SKM-1 (cell line): ENCODE measurements around the gene OR10J5.
"Not testable (repeated sequence)": the region's sequence is repeated elsewhere in the genome, so short reads cannot be mapped to it uniquely, and the experiment has no call there.

Source experiments
- DNase-seq: peaks from one replicate; lab custom pipeline; 2025; ENCODE audit not compliant: unreplicated experiment; lab: John Stamatoyannopoulos, UW

Gene OR10J5, protein sequence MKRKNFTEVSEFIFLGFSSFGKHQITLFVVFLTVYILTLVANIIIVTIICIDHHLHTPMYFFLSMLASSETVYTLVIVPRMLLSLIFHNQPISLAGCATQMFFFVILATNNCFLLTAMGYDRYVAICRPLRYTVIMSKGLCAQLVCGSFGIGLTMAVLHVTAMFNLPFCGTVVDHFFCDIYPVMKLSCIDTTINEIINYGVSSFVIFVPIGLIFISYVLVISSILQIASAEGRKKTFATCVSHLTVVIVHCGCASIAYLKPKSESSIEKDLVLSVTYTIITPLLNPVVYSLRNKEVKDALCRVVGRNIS

DNA sequence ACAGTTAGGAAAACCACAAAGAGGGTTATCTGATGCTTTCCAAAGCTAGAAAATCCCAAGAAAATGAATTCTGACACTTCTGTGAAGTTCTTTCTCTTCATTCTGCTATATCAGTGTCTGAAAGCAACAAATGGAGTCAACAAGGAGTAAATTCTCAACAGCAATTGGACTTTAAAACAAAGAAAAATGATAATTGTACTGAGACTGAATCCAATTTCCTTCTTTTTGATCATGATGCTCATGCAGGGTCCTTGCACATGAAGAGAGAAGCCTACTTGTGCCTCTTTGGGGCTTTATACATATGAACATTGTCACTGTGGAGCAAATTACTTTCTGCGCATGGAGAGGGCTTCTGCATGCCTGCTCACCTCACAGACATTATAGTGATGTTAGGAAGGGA is at the start of gene OR10J5:
Gene OR10J5, minus strand, starts transcription at position 101 of the 400 bp plus-strand sequence. Its CDS starts 0 bp downstream, at position 101.
- no peak for DNase-seq

DNA sequence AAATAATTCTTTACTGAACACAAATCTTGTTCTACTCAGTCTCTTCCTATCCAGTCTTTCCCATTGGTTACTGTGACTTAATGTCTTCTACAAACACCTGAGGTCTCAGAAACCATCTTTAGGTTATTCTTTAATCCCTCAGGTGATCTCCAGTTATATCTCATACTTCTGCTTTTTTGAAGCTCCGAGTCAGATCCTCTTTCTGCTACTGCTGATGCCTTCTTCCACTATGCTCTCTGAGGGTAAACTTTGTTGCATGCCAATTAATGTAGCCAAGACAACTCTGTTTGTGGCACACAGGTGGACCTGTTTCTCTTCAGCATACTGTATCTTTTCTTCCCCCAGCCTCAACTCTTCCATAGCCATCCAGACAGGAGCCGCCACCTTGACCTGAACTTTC is 48.7 kb upstream of the OR10J5 start:
- no peak for DNase-seq

DNA sequence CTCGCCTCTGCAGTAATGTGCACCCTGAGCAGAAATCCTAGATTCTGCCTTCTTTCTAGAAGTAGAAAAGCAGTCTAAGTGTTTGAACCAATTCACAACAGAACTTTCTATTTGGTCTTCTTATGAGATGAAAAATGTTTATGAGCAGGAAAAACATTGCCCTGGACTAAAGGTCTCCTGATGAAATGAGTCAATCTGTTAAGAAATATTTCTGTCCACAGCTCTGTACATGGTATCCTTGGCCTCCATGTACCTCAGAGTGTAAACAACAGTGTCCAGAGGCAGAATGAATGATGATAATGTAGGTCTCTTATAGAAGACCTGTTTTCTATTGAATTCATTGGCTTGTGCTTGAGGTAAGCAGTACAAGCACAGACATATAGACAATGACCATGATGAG is 45.6 kb upstream of the OR10J5 start:
- no peak for DNase-seq

DNA sequence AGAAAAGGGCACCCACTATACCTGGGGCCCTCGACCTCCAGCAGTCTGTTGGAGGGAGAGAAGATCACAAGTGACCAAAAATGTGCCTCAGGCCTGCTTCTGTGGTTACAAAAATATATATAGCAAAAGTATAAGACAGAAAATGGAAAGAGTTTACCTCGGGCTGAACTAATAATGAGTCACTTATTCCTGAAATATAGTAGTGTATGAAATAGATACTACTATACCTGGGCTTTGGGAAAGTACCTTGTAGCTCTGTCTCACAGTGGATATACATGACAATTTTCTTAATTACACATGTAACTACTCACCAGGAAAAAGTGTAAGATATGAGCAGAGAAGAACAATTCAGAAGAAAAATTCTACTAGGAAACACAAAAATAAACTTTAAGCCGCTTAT is 44.5 kb upstream of the OR10J5 start:
- no peak for DNase-seq

DNA sequence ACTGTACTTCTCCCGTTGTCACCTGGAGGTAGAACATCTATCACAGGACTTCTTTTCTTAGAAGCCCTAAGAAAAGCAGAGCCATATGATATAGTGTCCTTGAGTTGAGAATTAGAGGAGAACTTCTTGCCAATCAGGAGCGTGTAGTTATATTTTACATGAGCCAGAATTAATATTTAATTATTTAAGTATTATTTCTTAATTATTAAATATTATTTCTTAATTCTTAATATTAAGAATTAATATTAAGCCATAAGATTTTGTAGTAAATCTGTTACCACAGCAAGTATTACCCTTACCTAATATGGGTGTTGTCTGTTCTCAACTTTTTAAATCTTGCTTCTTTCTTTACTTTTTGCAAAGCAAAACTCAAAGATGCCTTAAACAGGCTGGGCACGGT is 41.6 kb upstream of the OR10J5 start:
- DNase-seq, result no peak

DNA sequence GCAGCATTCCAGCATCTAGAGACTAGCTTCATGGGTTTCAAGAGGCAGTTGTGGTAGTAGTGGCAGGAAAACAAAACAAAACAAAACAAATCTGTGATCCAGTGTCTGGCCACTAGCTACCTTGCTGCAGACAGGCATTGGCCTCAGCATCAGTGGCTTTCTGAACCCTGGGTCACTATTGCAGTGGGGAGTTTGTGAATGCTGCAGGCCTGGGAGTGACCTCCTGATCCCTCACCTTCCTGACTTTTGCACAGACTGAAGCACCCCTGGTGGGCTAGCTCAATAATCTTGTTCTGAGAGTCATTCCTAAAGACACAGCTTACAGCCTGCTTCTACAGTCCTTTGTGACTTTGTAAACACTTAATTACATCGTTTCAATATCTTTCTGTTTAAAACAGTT is 26.9 kb upstream of the OR10J5 start:
- no peak for DNase-seq

DNA sequence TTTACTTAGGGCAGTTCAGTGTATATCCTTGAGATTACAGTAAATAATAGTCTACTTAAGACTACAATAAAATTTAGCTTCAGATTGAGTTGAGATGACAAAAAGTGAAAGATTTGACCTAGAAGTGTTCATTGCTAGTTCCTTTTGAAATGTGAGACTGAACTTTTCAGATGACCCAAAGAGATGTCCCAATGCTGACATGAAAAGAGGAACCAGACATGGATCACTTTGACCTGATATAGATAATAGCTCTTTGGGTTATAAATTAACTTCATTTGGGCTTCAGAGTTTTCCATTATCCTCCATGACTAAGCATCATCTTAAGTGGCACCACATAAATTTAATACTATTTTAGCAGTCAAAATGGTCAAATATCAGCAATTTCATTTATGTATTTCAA is 25.7 kb upstream of the OR10J5 start:
- DNase-seq, result no peak

DNA sequence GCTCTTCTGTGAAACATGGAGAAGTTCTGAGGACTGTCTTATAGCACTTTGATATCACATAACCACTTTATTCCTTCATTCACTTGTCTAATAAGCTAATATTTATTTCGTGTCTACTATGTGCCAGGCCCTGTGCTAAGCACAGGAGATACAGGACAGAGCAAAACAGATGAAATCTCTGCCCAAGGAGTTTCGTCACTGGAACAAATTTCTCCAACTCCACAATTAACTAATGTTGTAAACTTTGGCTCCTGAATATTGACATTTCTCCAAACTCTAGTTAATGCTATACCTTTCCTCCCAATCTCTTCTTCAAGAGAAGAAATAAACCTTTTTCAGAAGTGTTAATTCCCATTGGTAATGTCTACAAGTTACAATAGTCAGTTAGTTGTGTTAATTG is 24.8 kb upstream of the OR10J5 start:
- DNase-seq, result no peak

DNA sequence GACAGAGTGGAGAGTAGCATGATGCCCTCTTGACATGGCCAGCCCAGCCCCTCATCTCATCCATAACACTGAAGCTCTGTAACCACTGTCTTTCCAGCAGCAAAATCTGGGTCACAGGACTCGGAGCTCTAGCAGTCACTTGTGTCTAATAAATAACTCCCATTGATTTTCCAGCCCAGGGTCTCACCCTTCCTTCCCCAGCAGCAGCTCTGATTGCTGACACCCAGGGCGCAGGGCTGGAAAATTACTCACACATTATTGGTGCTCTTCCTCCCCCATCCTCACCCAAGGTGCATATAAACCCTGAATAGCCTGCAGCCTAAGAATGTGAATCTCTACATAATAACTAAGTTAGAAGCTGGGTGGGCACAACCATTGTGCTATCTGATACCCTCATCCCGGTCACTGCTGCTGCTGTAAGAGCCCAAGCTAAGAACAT is 21.1 kb upstream of the OR10J5 start:
- no peak for DNase-seq

DNA sequence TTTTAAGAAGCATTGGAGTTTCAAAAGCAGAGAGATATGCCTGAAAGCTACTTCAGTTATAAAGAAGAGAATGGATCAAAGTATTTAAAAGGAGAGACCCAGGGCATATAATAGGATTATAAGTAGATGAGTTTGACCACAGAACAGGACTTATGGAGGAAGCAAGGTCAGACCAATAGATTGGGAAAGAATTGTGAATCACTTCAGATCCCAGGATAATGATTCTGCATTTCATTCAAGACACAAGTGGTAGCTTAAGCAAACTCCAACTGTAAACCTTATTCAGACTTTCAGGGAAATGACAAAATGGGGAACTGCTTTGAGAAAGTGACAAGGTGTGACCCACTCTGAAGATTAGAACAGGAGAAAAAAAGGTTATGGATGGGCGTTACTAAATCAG is 18.9 kb upstream of the OR10J5 start:
- DNase-seq, result no peak

DNA sequence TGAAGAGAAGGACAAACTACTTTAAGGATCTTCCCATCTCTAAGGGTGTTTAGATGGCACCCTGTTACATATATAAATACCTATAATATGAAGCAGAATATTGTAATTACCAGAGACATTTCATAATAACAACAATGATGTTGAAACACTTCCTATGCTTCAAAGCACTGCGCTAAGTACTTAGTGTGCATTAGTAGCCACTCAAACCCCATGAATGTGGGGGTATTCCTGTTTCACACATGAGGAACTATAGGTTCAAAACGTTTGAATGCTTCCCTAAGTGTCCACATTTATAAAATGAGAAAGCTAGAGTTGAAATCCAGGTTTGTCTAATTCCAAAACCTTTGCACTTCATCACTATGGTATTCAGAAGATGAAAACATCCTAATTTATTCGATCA is 18.5 kb upstream of the OR10J5 start:
- no peak for DNase-seq

DNA sequence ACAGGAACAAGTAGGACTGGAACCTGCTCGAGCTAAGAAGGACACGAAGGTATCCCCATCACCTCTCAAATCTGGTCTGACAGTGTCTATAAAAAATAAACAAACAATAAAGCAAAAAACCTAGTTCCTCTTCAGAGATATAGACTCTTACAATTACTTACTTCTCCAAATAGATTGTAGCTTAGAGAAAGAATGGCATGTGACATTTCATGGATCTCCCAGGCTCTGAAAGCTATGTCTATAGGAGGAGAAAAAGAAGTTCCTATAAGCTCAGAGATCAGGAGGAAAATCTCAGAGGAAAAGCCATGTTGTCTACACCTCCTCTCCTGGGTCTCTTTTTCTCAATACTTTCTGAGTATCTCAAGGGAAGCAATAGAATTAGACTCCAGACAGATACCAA is 12.3 kb upstream of the OR10J5 start:
- no peak for DNase-seq

DNA sequence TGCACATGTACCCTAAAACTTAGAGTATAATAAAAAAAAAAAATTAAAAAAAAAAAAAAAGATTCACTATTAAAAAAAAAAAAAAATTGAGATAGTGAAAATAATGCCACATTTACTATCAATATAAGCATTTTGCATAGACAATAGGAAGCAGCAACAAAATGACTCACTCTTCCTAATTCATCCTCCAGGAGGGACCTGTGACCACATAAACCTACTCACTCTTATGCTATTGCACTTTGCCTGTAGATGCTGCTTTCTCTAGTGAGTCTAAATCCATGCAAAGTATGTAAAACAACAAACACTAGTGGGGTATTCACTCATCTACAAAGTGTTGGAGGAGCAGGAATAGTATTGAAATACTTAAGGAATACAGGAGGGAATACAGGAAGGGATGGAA is 2.9 kb downstream of the OR10J5 start:
- no peak for DNase-seq

DNA sequence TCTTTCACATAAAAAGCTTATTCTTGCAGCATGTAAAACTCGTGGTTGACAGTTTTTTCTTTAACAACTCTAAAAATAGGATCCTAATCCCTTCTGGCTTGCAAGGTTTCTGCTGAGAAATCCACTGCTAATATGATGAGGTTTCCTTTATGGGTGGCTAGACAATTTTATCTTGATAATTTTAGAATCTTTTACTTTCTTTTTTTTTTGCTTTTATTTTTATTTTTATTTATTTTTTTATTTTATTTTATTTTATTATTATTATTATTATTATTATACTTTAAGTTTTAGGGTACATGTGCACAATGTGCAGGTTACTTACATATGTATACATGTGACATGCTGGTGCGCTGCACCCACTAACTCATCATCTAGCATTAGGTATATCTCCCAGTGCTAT is 11.0 kb downstream of the OR10J5 start:
- not testable (repeated sequence) for DNase-seq

DNA sequence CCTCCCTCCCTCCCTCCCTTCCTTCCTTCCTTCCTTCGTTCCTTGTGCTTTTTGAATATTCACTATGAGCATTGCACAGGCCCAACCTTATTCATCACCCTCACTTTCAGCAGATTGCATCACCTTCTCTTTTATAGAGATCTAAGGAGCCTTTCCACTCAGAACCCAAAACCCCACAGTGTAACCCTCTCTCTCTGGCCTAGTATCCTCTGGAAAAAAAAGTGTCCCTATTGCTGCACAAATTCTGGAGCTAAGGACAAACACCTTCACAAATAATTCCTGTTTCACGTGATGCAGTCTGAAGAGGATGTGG is 25.6 kb downstream of the OR10J5 start:
- DNase-seq, result no peak

DNA sequence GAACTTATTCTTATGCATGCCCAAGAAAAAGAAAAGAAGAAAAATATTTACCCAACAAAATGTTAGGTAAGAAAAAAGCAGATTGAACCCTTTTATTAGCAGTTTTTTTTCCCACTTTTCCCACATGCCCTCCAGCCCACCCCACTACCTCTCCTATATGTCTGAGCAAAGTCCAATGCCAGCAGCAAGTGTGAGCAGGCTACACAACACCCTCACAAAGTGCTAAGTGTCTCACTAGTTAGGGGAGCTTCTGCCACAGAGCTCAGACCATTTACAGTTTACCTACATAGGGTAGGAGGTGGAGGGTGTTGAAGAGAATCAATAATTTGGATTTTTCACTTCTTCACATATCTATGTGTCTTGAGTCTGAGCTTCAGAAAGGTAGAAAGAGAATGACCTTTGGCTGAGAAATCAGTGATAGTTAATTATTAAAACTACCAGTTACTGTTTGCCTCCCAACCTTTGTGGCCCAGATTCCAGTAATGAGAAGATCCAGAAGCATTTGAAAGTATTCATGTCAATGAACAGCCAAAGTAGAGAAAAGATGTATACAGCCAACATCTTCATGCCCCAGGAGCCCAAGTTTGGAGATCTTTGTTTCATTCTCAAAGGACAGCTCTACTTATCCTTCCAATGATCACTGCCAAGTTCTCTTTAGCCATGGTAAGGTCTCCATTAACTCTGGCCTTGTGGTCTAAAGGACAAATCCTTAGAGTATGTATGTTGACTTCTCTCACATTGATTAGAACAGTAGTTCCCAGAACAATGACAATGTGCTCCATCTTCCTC is 26.2 kb downstream of the OR10J5 start:
- no peak for DNase-seq

DNA sequence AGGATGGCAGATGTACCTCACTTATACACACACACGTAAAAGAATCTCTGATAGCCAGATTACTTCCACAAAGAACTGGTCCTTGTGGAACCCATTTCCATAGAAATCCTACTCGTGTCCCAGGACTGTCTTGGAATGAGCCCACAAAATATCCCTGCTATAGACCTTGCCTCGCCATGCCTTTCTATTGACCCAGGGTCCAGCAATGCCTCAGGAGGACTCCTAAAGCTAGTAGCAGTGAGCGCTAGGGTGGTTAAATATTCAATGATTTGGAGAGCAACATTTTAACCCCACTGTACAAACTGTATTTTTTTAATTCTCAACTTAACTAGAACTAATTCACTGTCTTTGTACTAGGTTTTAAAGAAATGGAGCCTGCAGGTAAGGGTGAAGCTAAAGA is 26.9 kb downstream of the OR10J5 start:
- no peak for DNase-seq

DNA sequence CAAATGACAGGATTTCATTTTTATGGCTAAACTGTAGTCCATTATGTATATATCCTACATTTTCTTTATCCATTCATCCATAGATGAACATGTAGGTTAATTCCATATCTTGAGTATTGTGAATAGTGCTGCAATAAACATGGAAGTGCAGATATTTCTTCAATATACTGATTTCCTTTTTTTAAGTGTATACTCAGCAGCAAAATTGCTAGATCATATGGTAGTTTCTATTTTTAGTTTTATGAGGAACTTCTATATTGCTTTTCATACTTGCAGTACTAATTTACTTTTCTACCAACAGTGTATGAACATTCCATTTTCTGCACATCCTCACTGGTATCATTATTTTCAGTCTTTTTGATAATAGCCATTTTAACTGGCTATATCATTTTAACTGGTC is 30.1 kb downstream of the OR10J5 start:
- DNase-seq, result no peak

DNA sequence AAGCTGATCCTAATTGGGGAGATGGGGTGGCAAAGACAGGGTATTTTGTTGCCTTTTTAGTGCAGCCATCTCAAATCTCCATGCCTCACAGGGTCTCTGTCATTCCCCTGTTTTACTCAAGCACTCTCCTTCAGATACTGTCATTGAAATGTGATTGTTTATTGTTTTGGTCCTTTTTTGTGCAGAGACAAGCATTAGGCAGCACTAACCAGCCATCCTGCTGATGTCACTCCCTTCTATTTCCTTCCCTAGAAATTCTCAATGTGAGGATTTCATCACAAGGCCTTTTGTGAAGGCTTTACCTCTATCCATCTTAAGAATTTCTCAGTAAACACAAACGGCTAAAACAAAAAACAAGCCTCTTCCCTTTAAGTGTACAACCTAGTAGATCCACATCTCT is 34.7 kb downstream of the OR10J5 start:
- DNase-seq, result no peak

DNA sequence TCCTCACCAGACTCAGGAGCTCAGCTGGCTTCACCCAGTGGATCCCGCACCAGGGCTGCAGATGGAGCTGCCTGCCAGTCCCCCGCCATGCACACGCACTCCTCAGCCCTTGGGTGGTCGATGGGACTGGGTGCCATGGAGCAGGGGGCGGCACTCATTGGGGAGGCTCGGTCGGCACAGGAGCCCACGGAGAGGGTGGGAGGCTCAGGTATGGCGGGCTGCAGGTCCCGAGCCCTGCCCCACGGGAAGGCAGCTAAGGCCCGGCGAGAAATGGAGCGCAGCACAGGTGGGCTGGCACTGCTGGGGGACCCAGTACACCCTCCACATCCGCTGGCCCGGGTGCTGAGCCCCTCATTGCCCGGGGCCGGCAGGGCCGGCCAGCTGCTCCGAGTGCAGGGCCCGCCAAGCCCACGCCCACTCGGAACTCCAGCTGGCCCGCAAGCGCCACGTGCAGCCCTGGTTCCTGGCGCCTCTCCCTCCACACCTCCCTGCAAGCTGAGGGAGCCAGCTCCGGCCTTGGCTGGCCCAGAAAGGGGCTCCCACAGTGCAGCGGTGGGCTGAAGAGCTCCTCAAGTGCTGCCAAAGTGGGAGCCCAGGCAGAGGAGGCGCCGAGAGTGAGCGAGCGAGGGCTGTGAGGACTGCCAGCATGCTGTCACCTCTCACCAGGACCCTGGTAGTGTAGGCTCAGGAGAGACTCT is 41.1 kb downstream of the OR10J5 start:
- not testable (repeated sequence) for DNase-seq

DNA sequence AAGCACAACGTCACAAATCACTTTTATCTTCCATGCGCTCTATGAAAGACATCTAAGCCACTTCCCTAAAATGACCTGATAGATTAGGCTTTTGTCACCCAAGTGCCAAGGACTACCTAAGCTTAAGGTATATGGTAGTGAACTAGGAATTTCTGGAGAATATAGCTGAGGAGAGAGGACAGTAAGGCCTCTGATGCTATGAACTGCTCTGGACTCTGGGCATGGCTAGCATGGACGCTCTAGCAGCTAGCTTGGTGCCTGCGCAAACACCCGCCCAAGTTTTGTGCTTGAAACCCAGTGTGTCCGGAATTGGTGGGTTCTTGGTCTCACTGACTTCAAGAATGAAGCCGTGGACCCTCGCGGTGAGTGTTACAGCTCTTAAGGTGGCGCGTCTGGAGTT is 42.5 kb downstream of the OR10J5 start:
- DNase-seq, result no peak
